Effector memory CD8-positive, alpha-beta T cell (primary cell): Measurements from ENCODE around the gene SMOC2.
"Not testable (repeated sequence)": the region's sequence is repeated elsewhere in the genome, so short reads cannot be mapped to it uniquely, and the experiment has no call there.

Experiments used
- ATAC-seq: fragments of 150-1000 bp; cut with Tn5 transposase; replicated peaks from 2 replicates; pipeline ENCODE4 v1.10.0; 2021; ENCODE audit warnings: mild to moderate bottlenecking, moderate library complexity
- DNase-seq, 3 experiments: peaks; one replicate each; pipeline ENCODE4 v3.0.0; 2021
- H3K27ac Mint-ChIP-seq, 2 donors: one replicate each; pipeline ENCODE4 v1.8.0; 2022; ENCODE audit warnings: mild to moderate bottlenecking in 2 of 2, mixed read lengths in 2 of 2, moderate library complexity in 2 of 2
- H3K27me3 Mint-ChIP-seq, 2 donors: one replicate each; pipeline ENCODE4 v1.8.0; 2022; ENCODE audit warnings: mixed read lengths in 2 of 2
- H3K36me3 Mint-ChIP-seq: one replicate; pipeline ENCODE4 v1.8.0; 2022; ENCODE audit warnings: mild to moderate bottlenecking, moderate library complexity, mixed read lengths; ENCODE audit not compliant: insufficient read depth
- H3K4me1 Mint-ChIP-seq, 2 donors: one replicate each; pipeline ENCODE4 v1.8.0; 2022; ENCODE audit warnings: low read depth in 2 of 2, mixed read lengths in 2 of 2
- H3K4me3 Mint-ChIP-seq, 2 donors: one replicate each; pipeline ENCODE4 v1.8.0; 2022; ENCODE audit warnings: mild to moderate bottlenecking in 2 of 2, mixed read lengths in 2 of 2, moderate library complexity in 2 of 2
- H3K9me3 Mint-ChIP-seq, 2 donors: one replicate each; pipeline ENCODE4 v1.8.0; 2022; ENCODE audit warnings: mixed read lengths in 2 of 2

SMOC2 gene

DNA sequence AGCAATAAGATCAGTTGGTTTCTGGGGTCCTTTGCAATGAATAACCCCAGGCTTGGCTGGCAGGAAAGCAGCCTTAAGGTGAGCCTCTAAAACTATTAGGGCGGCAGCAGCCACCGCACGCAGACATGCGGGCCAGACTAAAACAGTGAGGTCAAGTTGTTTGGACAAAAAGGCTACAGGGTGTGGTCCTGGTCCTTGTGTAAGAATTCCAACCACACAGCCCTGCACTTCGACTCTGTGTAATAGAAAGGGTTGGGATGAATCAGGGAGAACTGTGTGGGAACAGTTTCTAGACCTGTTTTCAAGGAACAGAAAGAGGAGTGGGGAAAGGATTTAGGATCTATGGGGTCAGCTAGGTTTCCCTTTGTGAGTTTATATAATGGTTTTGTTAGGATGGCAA is 237.6 kb downstream of the SMOC2 start:
- H3K27ac Mint-ChIP-seq, result no peak overlapping the region
- H3K4me1 Mint-ChIP-seq, result peaks cover 0 to under 1% of the 10 kb centered on the region in 2 donors
- H3K27me3 Mint-ChIP-seq, result peaks cover 41 to 51% of the 10 kb centered on the region in 2 donors
- ATAC-seq, result no peak
- no peak for DNase-seq
- no peaks in the 10 kb centered on the region for H3K36me3 Mint-ChIP-seq
- H3K4me3 Mint-ChIP-seq, result no peak overlapping the region
- no peaks in the 10 kb centered on the region for H3K9me3 Mint-ChIP-seq

DNA sequence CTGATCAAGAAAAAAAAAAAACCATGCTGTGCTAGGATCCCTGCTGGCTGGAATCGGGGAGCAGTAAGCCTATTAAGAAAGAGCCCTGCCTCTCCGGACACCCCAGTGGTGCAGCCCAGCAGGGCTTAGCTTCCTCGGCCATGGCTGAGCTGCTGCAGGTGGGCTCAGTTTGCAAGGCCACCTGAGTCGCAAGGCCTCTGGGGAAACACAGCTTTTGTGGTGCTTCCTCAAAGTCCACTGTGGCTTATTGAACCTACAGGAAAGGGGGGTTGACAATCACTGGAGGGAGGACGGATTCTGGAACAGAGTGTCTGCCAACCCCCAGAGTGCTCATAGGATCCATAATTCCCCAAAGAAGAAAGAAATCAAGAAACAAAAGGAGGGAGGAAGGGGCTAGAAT is 240.8 kb downstream of the SMOC2 start:
- Mint-ChIP-seq H3K27ac (no peak overlapping the region), H3K4me3 (no peak overlapping the region), H3K9me3 (no peaks in the 10 kb centered on the region), H3K36me3 (no peaks in the 10 kb centered on the region), H3K27me3 (peaks cover 35 to 54% of the 10 kb centered on the region in 2 donors), H3K4me1 (peaks cover 0 to 2% of the 10 kb centered on the region in 2 donors)
- no peak for DNase-seq
- ATAC-seq, result no peak

DNA sequence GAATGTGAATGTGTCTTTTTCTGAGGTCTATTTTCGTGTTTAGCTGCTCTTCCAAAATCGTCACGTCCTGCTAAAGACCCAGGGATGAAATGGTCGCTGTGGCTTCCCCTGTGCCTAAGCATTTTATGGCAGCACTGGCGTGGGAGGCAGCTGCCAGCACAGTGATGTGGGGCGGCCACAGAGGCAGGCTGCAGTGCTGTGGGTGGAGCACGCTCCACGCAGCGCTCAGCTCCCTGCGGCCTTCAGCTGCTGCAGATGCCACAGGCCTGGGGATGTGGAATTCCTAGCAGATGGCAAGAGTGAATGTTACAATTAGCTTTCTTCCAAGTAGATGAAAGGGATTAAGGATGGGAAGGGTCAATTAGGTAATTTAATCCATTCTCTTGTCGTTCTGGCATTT is 242.6 kb downstream of the SMOC2 start:
- H3K9me3 Mint-ChIP-seq, result no peaks in the 10 kb centered on the region
- no peak overlapping the region for H3K27ac Mint-ChIP-seq
- DNase-seq, result no peak

DNA sequence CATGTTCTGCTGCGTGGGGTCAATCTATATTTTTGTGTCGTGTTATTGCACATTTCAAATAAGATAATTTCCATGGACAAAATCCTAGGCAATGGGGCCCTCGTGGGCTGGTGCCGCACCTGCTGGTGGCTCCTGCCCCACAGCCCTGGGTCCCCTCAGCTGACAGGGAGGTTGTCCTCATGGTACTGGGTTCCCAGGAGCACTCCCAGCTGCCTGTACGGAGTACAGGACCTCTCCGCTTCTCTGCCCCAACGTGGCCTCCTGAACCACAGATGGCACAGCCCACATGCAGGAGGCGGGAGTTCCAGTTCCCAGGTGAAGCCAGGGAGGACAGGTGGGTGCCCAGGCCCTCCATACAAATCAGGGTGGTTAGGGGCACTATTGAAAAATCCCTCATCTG is 243.5 kb downstream of the SMOC2 start:
- no peaks in the 10 kb centered on the region for H3K9me3 Mint-ChIP-seq
- no peaks in the 10 kb centered on the region for H3K36me3 Mint-ChIP-seq
- H3K27ac Mint-ChIP-seq, result no peak overlapping the region
- no peak overlapping the region for H3K4me3 Mint-ChIP-seq
- peaks cover 0 to 2% of the 10 kb centered on the region in 2 donors for H3K4me1 Mint-ChIP-seq
- DNase-seq (no peak), ATAC-seq (no peak)
- peaks cover 38 to 57% of the 10 kb centered on the region in 2 donors for H3K27me3 Mint-ChIP-seq

More for the DNA sequence above, 242.6 kb downstream of the SMOC2 start:
- no peak overlapping the region for H3K4me3 Mint-ChIP-seq
- H3K27me3 Mint-ChIP-seq, result peaks cover 38 to 61% of the 10 kb centered on the region in 2 donors
- H3K36me3 Mint-ChIP-seq, result no peaks in the 10 kb centered on the region
- peaks cover 0 to 2% of the 10 kb centered on the region in 2 donors for H3K4me1 Mint-ChIP-seq
- ATAC-seq, result no peak

DNA sequence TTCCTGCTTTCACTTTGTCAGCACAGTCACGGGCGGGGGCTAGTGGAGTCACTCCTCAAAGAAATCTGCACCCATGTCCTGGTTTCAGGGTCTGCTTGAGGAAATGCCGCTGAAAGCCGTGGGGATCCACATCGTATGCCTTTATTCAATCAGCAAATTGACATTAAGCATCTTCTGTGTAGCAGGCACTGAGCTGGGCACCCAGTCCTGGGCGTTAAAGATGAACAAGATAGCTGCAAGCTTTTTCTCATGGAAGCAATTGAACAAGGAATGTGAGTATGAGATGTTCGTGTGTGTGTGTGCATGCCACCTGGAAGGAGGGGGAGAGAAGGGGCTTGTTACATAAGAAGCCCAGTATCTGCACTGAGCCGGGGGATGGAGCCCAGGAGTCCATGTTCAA is 243.9 kb downstream of the SMOC2 start:
- H3K27me3 Mint-ChIP-seq, result peaks cover 38 to 57% of the 10 kb centered on the region in 2 donors
- H3K27ac Mint-ChIP-seq, result no peak overlapping the region
- H3K9me3 Mint-ChIP-seq, result no peaks in the 10 kb centered on the region
- no peak overlapping the region for H3K4me3 Mint-ChIP-seq
- ATAC-seq, result no peak
- H3K36me3 Mint-ChIP-seq, result no peaks in the 10 kb centered on the region
- peaks cover 0 to 2% of the 10 kb centered on the region in 2 donors for H3K4me1 Mint-ChIP-seq
- DNase-seq, result no peak

DNA sequence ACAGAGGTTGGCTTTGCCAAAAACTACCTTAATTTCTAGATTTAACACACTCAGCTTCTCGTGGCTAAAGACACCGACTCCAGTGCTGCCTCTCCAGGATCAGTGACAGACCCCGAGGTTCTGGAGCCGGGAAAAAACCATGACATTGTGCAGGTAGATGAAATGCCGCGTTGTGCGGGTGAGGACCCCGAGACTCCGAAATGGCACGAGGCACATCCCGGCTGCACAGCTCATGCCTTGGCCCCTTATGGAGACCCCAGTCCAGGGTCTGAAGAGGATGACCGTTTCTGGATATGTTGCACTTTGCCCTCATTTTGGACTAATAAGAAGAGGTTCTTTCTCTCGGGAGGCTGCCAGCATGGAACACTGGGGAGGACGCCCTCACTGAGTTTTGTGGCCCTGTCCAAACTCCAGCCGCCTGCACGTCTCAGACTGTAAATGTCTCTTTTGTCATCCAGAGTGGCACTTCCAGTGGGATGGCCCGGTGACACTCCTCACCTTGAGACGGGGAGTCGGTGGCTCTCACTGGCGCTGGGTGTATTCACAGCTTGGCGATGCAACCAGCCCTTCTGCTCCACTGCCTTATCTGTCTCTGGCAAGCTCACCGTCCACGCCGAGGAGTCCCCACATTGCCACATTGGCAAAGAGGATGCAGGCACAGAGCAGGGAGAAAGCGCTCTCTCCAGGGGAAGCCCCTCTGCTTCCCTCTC is 245.2 kb downstream of the SMOC2 start:
- DNase-seq, result no peak
- Mint-ChIP-seq H3K27ac (no peak overlapping the region), H3K9me3 (no peaks in the 10 kb centered on the region), H3K27me3 (peaks cover 38 to 57% of the 10 kb centered on the region in 2 donors), H3K36me3 (no peaks in the 10 kb centered on the region), H3K4me1 (peaks cover 0 to 2% of the 10 kb centered on the region in 2 donors), H3K4me3 (no peak overlapping the region)
- ATAC-seq, result no peak

DNA sequence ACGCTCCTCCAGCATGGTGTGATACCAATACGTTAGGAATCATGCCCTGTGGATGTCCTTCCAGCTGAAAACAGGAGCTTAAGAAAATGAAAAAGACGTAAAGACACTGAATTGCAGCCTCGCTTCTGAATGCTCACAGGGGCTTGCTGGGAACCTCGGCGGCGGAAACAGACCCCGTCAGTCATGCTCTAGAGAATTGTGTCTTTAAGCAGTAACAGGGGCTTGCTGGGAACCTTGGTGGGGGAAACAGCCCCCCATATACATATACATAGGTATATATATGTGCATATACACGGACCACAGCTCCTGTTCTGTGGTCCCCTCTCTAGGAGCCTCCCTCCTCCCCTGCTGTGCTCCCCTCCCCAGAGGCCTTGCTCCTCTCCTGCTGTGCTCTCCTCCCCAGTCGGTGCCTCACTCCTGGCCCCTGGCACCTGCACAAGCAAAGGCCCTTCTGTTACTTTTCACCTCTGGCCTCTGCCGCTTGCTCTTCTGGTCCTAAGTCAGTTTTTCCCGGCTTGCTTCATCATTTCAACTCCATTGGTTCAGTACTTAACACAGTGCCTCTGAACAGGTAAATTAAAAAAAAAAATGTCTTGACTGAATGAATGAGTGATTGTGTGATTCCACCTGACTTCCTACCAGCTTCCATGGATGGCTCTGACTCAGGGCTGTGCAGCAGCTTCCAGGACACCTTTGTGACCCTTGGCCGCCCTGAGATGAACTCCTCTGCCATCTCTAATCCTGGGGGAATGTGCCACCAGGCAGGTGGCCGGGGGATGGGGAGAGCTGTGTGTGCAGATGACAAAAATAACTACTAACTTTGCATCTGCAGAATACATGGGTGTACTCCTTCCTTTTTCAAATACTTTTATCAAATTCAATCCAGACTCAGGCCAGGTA is 246.1 kb downstream of the SMOC2 start:
- H3K9me3 Mint-ChIP-seq, result no peaks in the 10 kb centered on the region
- DNase-seq, result no peak
- H3K36me3 Mint-ChIP-seq, result no peaks in the 10 kb centered on the region
- H3K27me3 Mint-ChIP-seq, result peaks cover 38 to 58% of the 10 kb centered on the region in 2 donors
- H3K4me3 Mint-ChIP-seq, result no peak overlapping the region
- H3K4me1 Mint-ChIP-seq, result peaks cover 0 to 2% of the 10 kb centered on the region in 2 donors
- H3K27ac Mint-ChIP-seq, result no peak overlapping the region
- ATAC-seq, result no peak

DNA sequence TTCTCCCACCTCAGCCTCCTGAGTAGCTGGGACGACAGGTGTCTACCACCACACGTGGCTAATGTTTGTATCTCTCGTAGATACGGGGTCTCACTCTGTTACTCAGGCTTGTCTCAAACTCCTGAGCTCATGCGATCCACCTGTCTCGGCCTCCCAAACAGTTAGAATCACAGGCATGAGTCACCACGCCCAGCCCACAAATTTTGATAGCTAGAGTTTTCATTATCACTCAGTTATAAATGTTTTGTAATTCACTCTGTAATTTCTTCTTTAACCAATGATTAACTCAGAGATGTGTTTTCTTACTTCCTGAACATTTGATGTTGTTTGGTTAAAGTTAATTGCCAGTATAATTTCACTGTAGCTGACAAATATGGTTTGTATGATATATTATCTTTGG is 249.3 kb downstream of the SMOC2 start:
- no peaks in the 10 kb centered on the region for H3K36me3 Mint-ChIP-seq
- H3K4me1 Mint-ChIP-seq, result no peaks in the 10 kb centered on the region
- no peaks in the 10 kb centered on the region for H3K9me3 Mint-ChIP-seq
- no peak for ATAC-seq
- no peak overlapping the region for H3K4me3 Mint-ChIP-seq
- peaks cover 16 to 38% of the 10 kb centered on the region in 2 donors for H3K27me3 Mint-ChIP-seq
- no peak overlapping the region for H3K27ac Mint-ChIP-seq
- DNase-seq, result no peak

DNA sequence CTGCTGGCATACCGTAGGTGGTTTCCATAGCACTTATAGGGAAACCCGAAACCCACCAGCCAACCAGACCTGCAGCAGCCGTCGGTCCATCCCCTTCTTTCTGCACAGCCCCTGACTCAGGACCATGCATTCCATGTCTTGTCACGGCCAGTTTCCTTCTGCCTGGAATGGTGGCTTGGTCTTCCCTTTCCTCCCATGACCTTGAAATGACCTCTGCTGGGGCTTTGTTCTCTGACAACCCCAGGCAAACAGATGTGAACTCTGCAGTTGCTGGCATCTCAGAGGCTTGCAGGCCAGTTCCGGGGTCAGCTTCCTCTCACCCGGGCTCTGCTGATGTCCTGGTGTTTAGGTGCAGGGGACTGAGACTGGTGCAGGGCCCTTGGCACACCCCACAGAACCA is 250.8 kb downstream of the SMOC2 start:
- ATAC-seq, result no peak
- H3K36me3 Mint-ChIP-seq, result no peaks in the 10 kb centered on the region
- no peaks in the 10 kb centered on the region for H3K9me3 Mint-ChIP-seq
- no peaks in the 10 kb centered on the region for H3K4me1 Mint-ChIP-seq
- no peak overlapping the region for H3K4me3 Mint-ChIP-seq
- H3K27me3 Mint-ChIP-seq, result peaks cover 16 to 34% of the 10 kb centered on the region in 2 donors
- DNase-seq, result no peak
- H3K27ac Mint-ChIP-seq, result no peak overlapping the region

DNA sequence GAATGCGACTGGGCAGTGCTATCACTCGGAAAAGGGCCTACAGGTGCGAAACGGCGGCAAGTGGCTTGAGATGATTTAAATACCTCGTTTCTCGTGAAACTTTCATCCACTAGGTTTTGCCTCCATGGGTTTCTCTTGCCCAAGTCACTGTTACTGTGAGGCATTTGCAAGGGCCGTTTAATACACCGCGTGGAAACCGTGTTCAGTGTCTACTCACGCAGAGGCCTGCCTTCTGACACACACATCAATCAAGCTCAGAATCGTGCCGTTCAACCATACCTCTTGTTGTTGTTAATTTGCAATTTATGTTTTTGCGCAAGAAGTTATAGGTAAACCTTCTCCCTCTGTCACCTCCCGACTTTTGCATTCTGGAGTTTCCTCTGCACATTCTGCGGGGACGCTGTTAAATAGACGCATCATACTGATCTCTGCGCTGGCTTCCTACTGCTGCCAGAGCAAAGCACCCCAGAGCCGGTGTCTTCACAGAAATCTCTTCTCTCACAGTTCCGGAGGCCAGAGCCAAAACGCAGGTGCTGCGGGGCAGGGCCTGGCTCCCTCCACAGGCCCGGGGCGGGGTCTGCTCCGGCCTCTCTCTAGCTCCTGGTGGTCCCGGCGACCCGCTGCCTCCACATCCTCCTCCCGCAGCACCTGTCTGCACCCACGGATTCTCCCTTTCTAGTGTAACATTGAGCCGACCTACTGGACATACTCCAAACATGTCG is 251.4 kb downstream of the SMOC2 start:
- ATAC-seq, result no peak
- Mint-ChIP-seq H3K4me3 (no peak overlapping the region), H3K27me3 (peaks cover 11 to 28% of the 10 kb centered on the region in 2 donors), H3K9me3 (no peaks in the 10 kb centered on the region), H3K36me3 (no peaks in the 10 kb centered on the region), H3K27ac (no peak overlapping the region), H3K4me1 (no peaks in the 10 kb centered on the region)
- DNase-seq, result no peak

DNA sequence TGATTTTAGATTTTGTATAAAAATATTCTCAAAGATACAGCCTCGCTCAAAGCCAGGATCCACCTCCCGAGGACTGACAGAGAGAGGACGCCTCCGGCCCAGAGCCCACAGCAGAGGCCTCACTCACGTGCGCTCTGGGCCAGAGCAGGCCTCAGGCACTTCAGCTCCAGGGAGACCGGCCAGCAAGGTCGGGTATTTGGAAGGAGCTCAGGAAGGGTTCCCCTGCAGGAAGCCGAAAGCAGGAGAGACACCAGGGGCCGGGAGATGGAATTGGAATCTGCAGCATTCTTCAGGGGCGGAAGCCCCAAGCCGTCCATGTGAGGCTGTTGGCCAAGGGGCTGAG is 251.9 kb downstream of the SMOC2 start:
- not testable (repeated sequence) for H3K9me3 Mint-ChIP-seq, H3K36me3 Mint-ChIP-seq, H3K4me3 Mint-ChIP-seq, ATAC-seq, H3K27ac Mint-ChIP-seq, DNase-seq, H3K4me1 Mint-ChIP-seq
- peaks cover 7 to 23% of the 10 kb centered on the region in 2 donors for H3K27me3 Mint-ChIP-seq

DNA sequence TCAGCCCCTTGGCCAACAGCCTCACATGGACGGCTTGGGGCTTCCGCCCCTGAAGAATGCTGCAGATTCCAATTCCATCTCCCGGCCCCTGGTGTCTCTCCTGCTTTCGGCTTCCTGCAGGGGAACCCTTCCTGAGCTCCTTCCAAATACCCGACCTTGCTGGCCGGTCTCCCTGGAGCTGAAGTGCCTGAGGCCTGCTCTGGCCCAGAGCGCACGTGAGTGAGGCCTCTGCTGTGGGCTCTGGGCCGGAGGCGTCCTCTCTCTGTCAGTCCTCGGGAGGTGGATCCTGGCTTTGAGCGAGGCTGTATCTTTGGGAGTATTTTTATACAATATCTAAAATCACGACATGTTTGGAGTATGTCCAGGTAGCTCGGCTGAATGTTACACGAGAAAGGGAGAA is 253.8 kb downstream of the SMOC2 start:
- H3K4me3 Mint-ChIP-seq, H3K4me1 Mint-ChIP-seq, H3K36me3 Mint-ChIP-seq, ATAC-seq, H3K9me3 Mint-ChIP-seq, DNase-seq, H3K27ac Mint-ChIP-seq: not testable (repeated sequence)
- peaks cover 7 to 15% of the 10 kb centered on the region in 2 donors for H3K27me3 Mint-ChIP-seq

DNA sequence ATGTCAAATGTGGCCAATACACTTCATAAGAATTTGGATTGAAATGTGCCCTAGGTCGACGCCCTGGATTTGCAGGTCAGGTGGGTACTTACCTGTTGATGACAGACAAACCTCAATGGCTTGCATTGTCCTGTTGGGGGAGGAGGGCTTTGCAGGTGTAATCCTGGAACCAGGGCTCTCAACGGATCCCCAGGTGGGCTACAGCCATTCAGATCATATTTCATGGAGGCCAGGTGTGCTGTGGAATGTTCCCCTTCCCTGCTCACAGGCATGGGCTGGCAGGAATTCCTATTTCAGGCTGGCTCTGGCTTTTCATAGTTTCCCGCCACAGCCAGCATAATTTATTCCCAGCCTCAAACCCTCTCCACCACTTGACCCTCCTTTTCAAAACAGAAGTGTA is 254.7 kb downstream of the SMOC2 start:
- ATAC-seq (no peak), DNase-seq (no peak)
- no peak overlapping the region for H3K27ac Mint-ChIP-seq
- H3K4me1 Mint-ChIP-seq, result no peaks in the 10 kb centered on the region
- H3K4me3 Mint-ChIP-seq, result no peak overlapping the region
- no peaks in the 10 kb centered on the region for H3K36me3 Mint-ChIP-seq
- H3K27me3 Mint-ChIP-seq, result peaks cover 7 to 15% of the 10 kb centered on the region in 2 donors
- H3K9me3 Mint-ChIP-seq, result no peaks in the 10 kb centered on the region
